Measurements from ENCODE around the gene KIF6. TPM values are rescaled to one million over a fixed set of nuclear protein-coding genes. Genes with fewer than 3 reads are reported as not detected.
"Not testable (repeated sequence)": the region's sequence is repeated elsewhere in the genome, so short reads cannot be mapped to it uniquely, and the experiment has no call there.

The KIF6 gene
- polyA plus RNA-seq, 2 of the 4 experiments (the other 2 are of a cell fraction), result 0.05 to 0.39 TPM

DNA sequence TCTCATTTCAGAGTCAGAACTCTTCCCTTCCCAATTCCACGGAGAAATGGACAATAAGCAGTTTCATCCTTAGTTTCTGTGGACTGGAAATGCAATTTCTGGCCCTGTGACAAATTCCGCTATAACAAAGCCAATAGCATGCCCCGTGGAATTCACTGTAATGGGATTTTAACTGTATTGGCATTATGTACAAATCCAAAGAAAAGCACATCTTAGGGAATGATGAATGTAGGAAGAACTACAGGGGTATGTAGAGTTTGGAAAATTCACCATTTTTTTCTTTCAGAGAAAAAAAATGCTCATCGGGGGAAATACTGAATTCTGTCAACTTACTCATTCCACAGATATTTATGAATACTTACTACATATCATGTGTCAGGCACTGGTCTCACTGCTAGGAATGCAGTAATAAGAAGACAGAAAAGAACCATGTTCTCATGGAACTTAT, 43.5 kb downstream of the KIF6 start:
- ATAC-seq (no peak), FAIRE-seq (no peak), DNase-seq (ENCODE audit: low read depth in 1 of 2, low spot score in 1 of 2) (no peak)
- WGBS (ENCODE audit: missing lambda C conversion rate), result 2% methylated on average over 4 of the region's 4 CpGs
- H3K4me2 ChIP-seq, result no peak overlapping the region
- CTCF ChIA-PET, result no interaction called here
- H3K9me3 ChIP-seq, result no peaks in the 10 kb centered on the region
- no peak overlapping the region for H3K4me3 ChIP-seq
- no peaks in the 10 kb centered on the region for H3K4me1 ChIP-seq
- POLR2A ChIA-PET, result no interaction called here
- H3K27ac ChIP-seq, result no peak overlapping the region
- TF ChIP-seq EHMT2 (IDR thresholded peaks at IDR 0.05; ENCODE audit: low read depth) (no peak), FOXS1 (CRISPR knock-in tag; IDR thresholded peaks at IDR 0.05) (no peak), TFCP2L1 (CRISPR knock-in tag; IDR thresholded peaks at IDR 0.05) (no peak), EHF (CRISPR knock-in tag; IDR thresholded peaks at IDR 0.05) (no peak), POLR2AphosphoS2 (conservative IDR thresholded peaks at IDR 0.05; ENCODE audit: low read length) (no peak), RFX5 (IDR thresholded peaks at IDR 0.05) (no peak), RARB (CRISPR knock-in tag; IDR thresholded peaks at IDR 0.05) (no peak), KDM5A (IDR thresholded peaks at IDR 0.05) (no peak), POLR2A (IDR thresholded peaks at IDR 0.05; ENCODE audit: low read length) (no peak)
- TF ChIP-seq, protein P1, sequence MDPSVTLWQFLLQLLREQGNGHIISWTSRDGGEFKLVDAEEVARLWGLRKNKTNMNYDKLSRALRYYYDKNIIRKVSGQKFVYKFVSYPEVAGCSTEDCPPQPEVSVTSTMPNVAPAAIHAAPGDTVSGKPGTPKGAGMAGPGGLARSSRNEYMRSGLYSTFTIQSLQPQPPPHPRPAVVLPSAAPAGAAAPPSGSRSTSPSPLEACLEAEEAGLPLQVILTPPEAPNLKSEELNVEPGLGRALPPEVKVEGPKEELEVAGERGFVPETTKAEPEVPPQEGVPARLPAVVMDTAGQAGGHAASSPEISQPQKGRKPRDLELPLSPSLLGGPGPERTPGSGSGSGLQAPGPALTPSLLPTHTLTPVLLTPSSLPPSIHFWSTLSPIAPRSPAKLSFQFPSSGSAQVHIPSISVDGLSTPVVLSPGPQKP (IDR thresholded peaks at IDR 0.05; ENCODE audit: low read depth, low read length), result no peak

DNA sequence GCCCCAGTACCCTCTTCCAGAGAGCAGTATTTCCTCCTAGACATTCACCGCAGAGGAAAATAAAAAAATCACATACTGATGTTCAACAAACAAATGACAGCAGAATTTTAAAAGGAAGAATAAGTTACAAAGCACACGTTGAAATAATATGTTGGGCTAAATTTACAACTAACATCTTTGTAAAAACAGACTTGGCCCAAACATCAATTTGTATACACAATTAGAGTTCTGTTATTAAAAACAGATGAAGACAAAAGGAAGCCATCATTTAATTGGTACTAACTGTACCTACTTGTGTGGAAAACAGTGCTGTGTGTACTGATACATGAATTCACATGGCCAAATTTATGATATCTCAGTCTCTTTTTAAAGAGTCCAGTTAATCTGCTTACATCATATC, 46.3 kb downstream of the KIF6 start:
- Histone ChIP-seq H3K4me1 (no peaks in the 10 kb centered on the region), H3K4me3 (no peak overlapping the region), H3K4me2 (no peak overlapping the region), H3K9me3 (no peaks in the 10 kb centered on the region; the same call in 2 of the 3 replicates), H3K27ac (no peak overlapping the region)
- WGBS (ENCODE audit: missing lambda C conversion rate), result 36% methylated on average over 2 of the region's 2 CpGs
- CTCF ChIA-PET, result no interaction called here
- no peak for DNase-seq (ENCODE audit: low read depth in 1 of 2, low spot score in 1 of 2)
- FAIRE-seq, result no peak
- no peak for ATAC-seq
- POLR2A ChIA-PET, result no interaction called here
- TF ChIP-seq, protein P2, sequence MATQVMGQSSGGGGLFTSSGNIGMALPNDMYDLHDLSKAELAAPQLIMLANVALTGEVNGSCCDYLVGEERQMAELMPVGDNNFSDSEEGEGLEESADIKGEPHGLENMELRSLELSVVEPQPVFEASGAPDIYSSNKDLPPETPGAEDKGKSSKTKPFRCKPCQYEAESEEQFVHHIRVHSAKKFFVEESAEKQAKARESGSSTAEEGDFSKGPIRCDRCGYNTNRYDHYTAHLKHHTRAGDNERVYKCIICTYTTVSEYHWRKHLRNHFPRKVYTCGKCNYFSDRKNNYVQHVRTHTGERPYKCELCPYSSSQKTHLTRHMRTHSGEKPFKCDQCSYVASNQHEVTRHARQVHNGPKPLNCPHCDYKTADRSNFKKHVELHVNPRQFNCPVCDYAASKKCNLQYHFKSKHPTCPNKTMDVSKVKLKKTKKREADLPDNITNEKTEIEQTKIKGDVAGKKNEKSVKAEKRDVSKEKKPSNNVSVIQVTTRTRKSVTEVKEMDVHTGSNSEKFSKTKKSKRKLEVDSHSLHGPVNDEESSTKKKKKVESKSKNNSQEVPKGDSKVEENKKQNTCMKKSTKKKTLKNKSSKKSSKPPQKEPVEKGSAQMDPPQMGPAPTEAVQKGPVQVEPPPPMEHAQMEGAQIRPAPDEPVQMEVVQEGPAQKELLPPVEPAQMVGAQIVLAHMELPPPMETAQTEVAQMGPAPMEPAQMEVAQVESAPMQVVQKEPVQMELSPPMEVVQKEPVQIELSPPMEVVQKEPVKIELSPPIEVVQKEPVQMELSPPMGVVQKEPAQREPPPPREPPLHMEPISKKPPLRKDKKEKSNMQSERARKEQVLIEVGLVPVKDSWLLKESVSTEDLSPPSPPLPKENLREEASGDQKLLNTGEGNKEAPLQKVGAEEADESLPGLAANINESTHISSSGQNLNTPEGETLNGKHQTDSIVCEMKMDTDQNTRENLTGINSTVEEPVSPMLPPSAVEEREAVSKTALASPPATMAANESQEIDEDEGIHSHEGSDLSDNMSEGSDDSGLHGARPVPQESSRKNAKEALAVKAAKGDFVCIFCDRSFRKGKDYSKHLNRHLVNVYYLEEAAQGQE (IDR thresholded peaks at IDR 0.05), result no peak

DNA sequence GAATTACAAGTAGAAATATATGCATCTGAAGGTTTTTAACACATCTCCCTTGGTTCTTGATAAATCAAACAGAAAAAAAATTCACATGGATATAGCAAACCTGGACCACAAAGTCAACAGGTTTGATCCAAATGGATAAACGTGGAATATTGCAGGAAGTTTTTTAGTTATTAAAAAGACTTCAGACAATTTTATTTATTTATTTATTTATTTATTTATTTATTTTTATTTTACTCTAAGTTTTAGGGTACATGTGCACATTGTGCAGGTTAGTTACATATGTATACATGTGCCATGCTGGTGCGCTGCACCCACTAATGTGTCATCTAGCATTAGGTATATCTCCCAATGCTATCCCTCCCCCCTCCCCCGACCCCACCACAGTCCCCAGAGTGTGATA, 47.9 kb downstream of the KIF6 start:
- POLR2A ChIA-PET; CTCF ChIA-PET; ATAC-seq; H3K9me3 ChIP-seq; H3K4me2 ChIP-seq; H3K4me1 ChIP-seq; H3K27ac ChIP-seq; H3K4me3 ChIP-seq; FAIRE-seq; DNase-seq (ENCODE audit: low read depth in 1 of 2, low spot score in 1 of 2): not testable (repeated sequence)
- WGBS (ENCODE audit: missing lambda C conversion rate), result 36% methylated on average over 2 of the region's 3 CpGs

DNA sequence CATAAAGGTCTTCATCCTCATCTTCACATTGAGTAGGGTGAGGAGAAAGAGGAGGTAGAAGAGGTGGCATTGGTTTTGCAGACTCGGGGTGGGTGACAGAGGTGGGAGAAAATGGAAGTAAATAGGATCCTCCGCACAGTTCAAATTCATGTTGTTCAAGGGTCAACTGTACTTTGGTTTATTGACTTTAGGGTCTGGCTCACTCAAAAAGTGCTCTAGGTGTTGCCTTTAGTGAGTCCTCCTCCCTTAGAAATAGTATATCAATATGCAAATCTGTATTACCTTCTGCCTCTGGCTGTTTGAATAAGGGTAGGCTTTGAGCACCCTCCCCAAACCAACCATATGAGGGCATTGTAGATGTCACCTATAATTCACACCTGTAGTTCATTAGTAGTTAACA, 54.7 kb downstream of the KIF6 start:
- ATAC-seq, result no peak
- ChIA-PET CTCF (no interaction called here), POLR2A (no interaction called here)
- DNase-seq (ENCODE audit: low read depth in 1 of 2, low spot score in 1 of 2), result no peak
- FAIRE-seq, result no peak
- H3K4me1 ChIP-seq, result no peaks in the 10 kb centered on the region
- 46% methylated on average over 2 of the region's 2 CpGs for WGBS (ENCODE audit: missing lambda C conversion rate)
- no peak overlapping the region for H3K4me3 ChIP-seq
- H3K9me3 ChIP-seq, result no peaks in the 10 kb centered on the region; the same call in 2 of the 3 replicates
- H3K4me2 ChIP-seq, result no peak overlapping the region
- H3K27ac ChIP-seq, result no peak overlapping the region
- TF ChIP-seq TP53 (CRISPR knock-in tag; IDR thresholded peaks at IDR 0.05) (no peak), NR3C1 (IDR thresholded peaks at IDR 0.05) (no peak), HOXA7 (CRISPR knock-in tag; IDR thresholded peaks at IDR 0.05) (no peak), TFCP2L1 (CRISPR knock-in tag; IDR thresholded peaks at IDR 0.05) (no peak), HOXB5 (CRISPR knock-in tag; IDR thresholded peaks at IDR 0.05) (no peak), RAD21 (conservative IDR thresholded peaks at IDR 0.05 in 1 of 2, IDR thresholded peaks at IDR 0.05 in 1 of 2) (no peak), EHF (CRISPR knock-in tag; IDR thresholded peaks at IDR 0.05) (no peak), FOSL2 (IDR thresholded peaks at IDR 0.05) (no peak), FOSL2 (CRISPR knock-in tag; IDR thresholded peaks at IDR 0.05) (no peak), NPAS2 (CRISPR knock-in tag; IDR thresholded peaks at IDR 0.05; ENCODE audit: borderline replicate concordance) (no peak), MYC (IDR thresholded peaks at IDR 0.05; ENCODE audit: borderline replicate concordance, low read length) (no peak), CHD2 (IDR thresholded peaks at IDR 0.05; ENCODE audit: low read length, partially characterized antibody) (no peak)
- TF ChIP-seq, protein P3, sequence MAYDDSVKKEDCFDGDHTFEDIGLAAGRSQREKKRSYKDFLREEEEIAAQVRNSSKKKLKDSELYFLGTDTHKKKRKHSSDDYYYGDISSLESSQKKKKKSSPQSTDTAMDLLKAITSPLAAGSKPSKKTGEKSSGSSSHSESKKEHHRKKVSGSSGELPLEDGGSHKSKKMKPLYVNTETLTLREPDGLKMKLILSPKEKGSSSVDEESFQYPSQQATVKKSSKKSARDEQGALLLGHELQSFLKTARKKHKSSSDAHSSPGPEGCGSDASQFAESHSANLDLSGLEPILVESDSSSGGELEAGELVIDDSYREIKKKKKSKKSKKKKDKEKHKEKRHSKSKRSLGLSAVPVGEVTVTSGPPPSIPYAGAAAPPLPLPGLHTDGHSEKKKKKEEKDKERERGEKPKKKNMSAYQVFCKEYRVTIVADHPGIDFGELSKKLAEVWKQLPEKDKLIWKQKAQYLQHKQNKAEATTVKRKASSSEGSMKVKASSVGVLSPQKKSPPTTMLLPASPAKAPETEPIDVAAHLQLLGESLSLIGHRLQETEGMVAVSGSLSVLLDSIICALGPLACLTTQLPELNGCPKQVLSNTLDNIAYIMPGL (CRISPR knock-in tag; IDR thresholded peaks at IDR 0.05; ENCODE audit: borderline replicate concordance), result no peak
- TF ChIP-seq, protein P4, sequence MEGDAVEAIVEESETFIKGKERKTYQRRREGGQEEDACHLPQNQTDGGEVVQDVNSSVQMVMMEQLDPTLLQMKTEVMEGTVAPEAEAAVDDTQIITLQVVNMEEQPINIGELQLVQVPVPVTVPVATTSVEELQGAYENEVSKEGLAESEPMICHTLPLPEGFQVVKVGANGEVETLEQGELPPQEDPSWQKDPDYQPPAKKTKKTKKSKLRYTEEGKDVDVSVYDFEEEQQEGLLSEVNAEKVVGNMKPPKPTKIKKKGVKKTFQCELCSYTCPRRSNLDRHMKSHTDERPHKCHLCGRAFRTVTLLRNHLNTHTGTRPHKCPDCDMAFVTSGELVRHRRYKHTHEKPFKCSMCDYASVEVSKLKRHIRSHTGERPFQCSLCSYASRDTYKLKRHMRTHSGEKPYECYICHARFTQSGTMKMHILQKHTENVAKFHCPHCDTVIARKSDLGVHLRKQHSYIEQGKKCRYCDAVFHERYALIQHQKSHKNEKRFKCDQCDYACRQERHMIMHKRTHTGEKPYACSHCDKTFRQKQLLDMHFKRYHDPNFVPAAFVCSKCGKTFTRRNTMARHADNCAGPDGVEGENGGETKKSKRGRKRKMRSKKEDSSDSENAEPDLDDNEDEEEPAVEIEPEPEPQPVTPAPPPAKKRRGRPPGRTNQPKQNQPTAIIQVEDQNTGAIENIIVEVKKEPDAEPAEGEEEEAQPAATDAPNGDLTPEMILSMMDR (IDR thresholded peaks at IDR 0.05), result no peak

Measured in A549 (cell line).